H9 (cell line): ENCODE measurements around the gene SNRNP25. TPM values are rescaled to one million over a fixed set of nuclear protein-coding genes. Genes with fewer than 3 reads are reported as not detected.

Experiments
- DNase-seq: peaks from one replicate; pipeline ENCODE4 v3.0.0-alpha.2; 2017
- H2AFZ ChIP-seq: one replicate; pipeline ENCODE4 v1.6.1; 2013; ENCODE audit warnings: mild to moderate bottlenecking, low read length, control low read depth, moderate library complexity
- H2AK5ac ChIP-seq: 2 replicates; pipeline ENCODE4 v1.6.1; 2013; ENCODE audit warnings: low read length, control low read depth, mixed read lengths; ENCODE audit not compliant: insufficient read length
- H2BK120ac ChIP-seq: one replicate; pipeline ENCODE4 v1.6.1; 2013; ENCODE audit warnings: low read depth, mild to moderate bottlenecking, low read length, control low read depth, inconsistent platforms; ENCODE audit not compliant: poor library complexity, severe bottlenecking
- H2BK12ac ChIP-seq: 2 replicates; pipeline ENCODE4 v1.6.1; 2013; ENCODE audit warnings: low read length, control low read depth, mixed read lengths, low read depth; ENCODE audit not compliant: insufficient read length
- H2BK15ac ChIP-seq: 2 replicates; pipeline ENCODE4 v1.6.1; 2013; ENCODE audit warnings: low read depth, low read length, control low read depth
- H2BK20ac ChIP-seq: one replicate; pipeline ENCODE4 v1.6.1; 2013; ENCODE audit warnings: low read depth, mild to moderate bottlenecking, low read length, control low read depth, inconsistent platforms; ENCODE audit not compliant: poor library complexity, severe bottlenecking
- H2BK5ac ChIP-seq: 2 replicates; pipeline ENCODE4 v1.6.1; 2013; ENCODE audit warnings: low read length, control low read depth, mixed read lengths; ENCODE audit not compliant: insufficient read length
- H3K14ac ChIP-seq: 2 replicates; pipeline ENCODE4 v1.6.1; 2013; ENCODE audit warnings: low read length, control low read depth; ENCODE audit not compliant: insufficient read depth
- H3K18ac ChIP-seq: 2 replicates; pipeline ENCODE4 v1.6.1; 2013; ENCODE audit warnings: low read depth, mild to moderate bottlenecking, mixed read lengths, low read length, control low read depth; ENCODE audit not compliant: insufficient read length
- H3K23ac ChIP-seq: 2 replicates; pipeline ENCODE4 v1.6.1; 2013; ENCODE audit warnings: low read length, control low read depth, mixed read lengths, low read depth; ENCODE audit not compliant: insufficient read length
- H3K23me2 ChIP-seq: 2 replicates; pipeline ENCODE4 v1.6.1; 2013; ENCODE audit warnings: low read depth, mild to moderate bottlenecking, mixed read lengths, low read length, control low read depth; ENCODE audit not compliant: insufficient read length, poor library complexity, severe bottlenecking
- H3K27ac ChIP-seq: 2 replicates; pipeline ENCODE4 v1.5.1; 2013; ENCODE audit warnings: low read length, control low read depth, mixed read lengths, low read depth; ENCODE audit not compliant: insufficient read length
- H3K27me3 ChIP-seq: 2 replicates; pipeline ENCODE4 v1.6.1; 2013; ENCODE audit warnings: low read length, control low read depth, inconsistent platforms; ENCODE audit not compliant: insufficient read depth
- H3K4ac ChIP-seq: 2 replicates; pipeline ENCODE4 v1.6.1; 2013; ENCODE audit warnings: low read depth, mild to moderate bottlenecking, control low read depth, inconsistent platforms, low read length, moderate library complexity
- H3K4me1 ChIP-seq: 2 replicates; pipeline ENCODE4 v1.6.1; 2013; ENCODE audit warnings: low read length, control low read depth, inconsistent platforms; ENCODE audit not compliant: insufficient read depth
- H3K4me2 ChIP-seq: 2 replicates; pipeline ENCODE4 v1.6.1; 2013; ENCODE audit warnings: low read length, control low read depth, mixed read lengths; ENCODE audit not compliant: insufficient read length, insufficient read depth
- H3K56ac ChIP-seq: 2 replicates; pipeline ENCODE4 v1.6.1; 2013; ENCODE audit warnings: low read depth, mild to moderate bottlenecking, mixed read lengths, low read length, control low read depth; ENCODE audit not compliant: insufficient read length
- H3K79me1 ChIP-seq: 2 replicates; pipeline ENCODE4 v1.6.1; 2013; ENCODE audit warnings: low read depth, mild to moderate bottlenecking, moderate library complexity, low read length, control low read depth, inconsistent platforms; ENCODE audit not compliant: insufficient read depth, poor library complexity, severe bottlenecking
- H3K79me2 ChIP-seq: 2 replicates; pipeline ENCODE4 v1.6.1; 2013; ENCODE audit warnings: low read length, control low read depth, inconsistent platforms; ENCODE audit not compliant: insufficient read depth
- H3K9ac ChIP-seq: 2 replicates; pipeline ENCODE4 v1.6.1; 2013; ENCODE audit warnings: low read length, control low read depth, mixed read lengths; ENCODE audit not compliant: insufficient read length; ENCODE audit errors: extremely low read depth
- H3K9me3 ChIP-seq: one replicate; pipeline ENCODE4 v1.6.1; 2013; ENCODE audit warnings: low read depth, low read length, inconsistent platforms; ENCODE audit not compliant: control insufficient read depth
- H3T11ph ChIP-seq: one replicate; pipeline ENCODE4 v1.6.1; 2013; ENCODE audit warnings: mild to moderate bottlenecking, low read length, control low read depth, inconsistent platforms
- H4K20me1 ChIP-seq: one replicate; pipeline ENCODE4 v1.6.1; 2013; ENCODE audit not compliant: control insufficient read depth, insufficient read length, insufficient read depth
- H4K5ac ChIP-seq: 2 replicates; pipeline ENCODE4 v1.6.1; 2013; ENCODE audit warnings: low read depth, mild to moderate bottlenecking, mixed read lengths, low read length, control low read depth; ENCODE audit not compliant: insufficient read length
- H4K8ac ChIP-seq: replicated peaks from 2 replicates; pipeline ENCODE4 v1.6.1; 2013; ENCODE audit warnings: low read length, control low read depth, mixed read lengths, low read depth; ENCODE audit not compliant: insufficient read length
- H4K91ac ChIP-seq: 2 replicates; pipeline ENCODE4 v1.6.1; 2013; ENCODE audit warnings: low read depth, mild to moderate bottlenecking, moderate library complexity, mixed read lengths, low read length, control low read depth; ENCODE audit not compliant: insufficient read length
- H3K27ac Mint-ChIP-seq, 3 experiments: 2 replicates in 2 of 3; 3 replicates in 1 of 3; pipeline ENCODE4 v1.8.0; 2020 to 2021; ENCODE audit warnings: mixed read lengths in 3 of 3, mild to moderate bottlenecking in 1 of 3, moderate library complexity in 1 of 3
- H3K27me3 Mint-ChIP-seq: 2 replicates; pipeline ENCODE4 v1.8.0; 2021; ENCODE audit warnings: low read depth, mild to moderate bottlenecking, moderate library complexity, mixed read lengths
- H3K36me3 Mint-ChIP-seq, 3 experiments: 2 replicates in 2 of 3; 3 replicates in 1 of 3; pipeline ENCODE4 v1.8.0; 2020 to 2021; ENCODE audit warnings: low read depth in 3 of 3, mixed read lengths in 3 of 3; ENCODE audit not compliant: insufficient read depth in 1 of 3
- H3K4me1 Mint-ChIP-seq, 2 experiments: 2 replicates each; pipeline ENCODE4 v1.8.0; 2020; ENCODE audit warnings: mixed read lengths in 2 of 2
- H3K4me3 Mint-ChIP-seq, 2 experiments: 2 replicates in 1 of 2; 3 replicates in 1 of 2; pipeline ENCODE4 v1.8.0; 2020 to 2021; ENCODE audit warnings: mild to moderate bottlenecking in 2 of 2, mixed read lengths in 2 of 2, moderate library complexity in 1 of 2
- H3K9me3 Mint-ChIP-seq, 2 experiments: 2 replicates in 1 of 2; 3 replicates in 1 of 2; pipeline ENCODE4 v1.8.0; 2020; ENCODE audit warnings: mild to moderate bottlenecking in 2 of 2, mixed read lengths in 2 of 2, moderate library complexity in 1 of 2
- CTCF ChIP-seq: fragments of 200-600 bp; sonication (generic); conservative IDR thresholded peaks from 3 replicates; pipeline ENCODE4 v1.8.0; 2021; ENCODE audit warnings: antibody characterized with exemption, mild to moderate bottlenecking
- WGBS: extraction: QIAGEN DNeasy Blood & Tissue Kit; methylation state at CpG from one replicate; pipeline ENCODE4 v1.1.7; 2013; ENCODE audit warnings: missing lambda C conversion rate, low lambda C conversion rate, mixed read lengths; ENCODE audit not compliant: insufficient read length; ENCODE audit errors: extremely low coverage; 5-methylcytosine and 5-hydroxymethylcytosine counted together
- total RNA-seq: library from RNA; stranded (reverse); gene quantifications from 2 replicates; pipeline ENCODE4 v1.2.1, GENCODE V29; 2021

SNRNP25 gene
- total RNA-seq, 1 experiment from 2014 or later: 78.5 TPM

DNA sequence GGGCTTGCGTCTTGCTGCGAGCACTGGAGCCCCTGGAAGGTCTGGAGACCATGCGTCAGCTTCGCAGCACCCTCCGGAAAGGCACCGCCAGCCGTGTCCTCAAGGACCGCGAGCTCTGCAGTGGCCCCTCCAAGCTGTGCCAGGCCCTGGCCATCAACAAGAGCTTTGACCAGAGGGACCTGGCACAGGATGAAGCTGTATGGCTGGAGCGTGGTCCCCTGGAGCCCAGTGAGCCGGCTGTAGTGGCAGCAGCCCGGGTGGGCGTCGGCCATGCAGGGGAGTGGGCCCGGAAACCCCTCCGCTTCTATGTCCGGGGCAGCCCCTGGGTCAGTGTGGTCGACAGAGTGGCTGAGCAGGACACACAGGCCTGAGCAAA is 31.8 kb downstream of the SNRNP25 start:
- Histone ChIP-seq H4K91ac (no peak overlapping the region), H4K5ac (no peak overlapping the region), H2BK120ac (no peak overlapping the region), H4K8ac (no peak overlapping the region), H3K4ac (no peak overlapping the region), H3K79me1 (no peaks in the 10 kb centered on the region), H2AK5ac (no peak overlapping the region), H3T11ph (no peak overlapping the region), H3K27ac (no peak overlapping the region), H2BK20ac (no peak overlapping the region), H3K23me2 (no peaks in the 10 kb centered on the region), H2BK15ac (no peak overlapping the region), H3K18ac (no peak overlapping the region), H3K56ac (no peak overlapping the region), H3K4me2 (no peak overlapping the region), H2BK12ac (no peak overlapping the region), H3K27me3 (no peaks in the 10 kb centered on the region), H4K20me1 (peaks cover 2% of the 10 kb centered on the region), H3K14ac (no peak overlapping the region), H3K23ac (no peak overlapping the region), H3K79me2 (no peaks in the 10 kb centered on the region), H2AFZ (no peak overlapping the region), H3K4me1 (no peaks in the 10 kb centered on the region), H3K9me3 (no peaks in the 10 kb centered on the region), H3K9ac (no peak overlapping the region), H2BK5ac (no peak overlapping the region)
- DNase-seq: no peak
- WGBS: no CpG with 5 or more reads among the region's 18 CpGs
- Mint-ChIP-seq H3K4me1 (peaks cover 7 to 8% of the 10 kb centered on the region in 2 experiments; a peak in 3 of 4 replicates), H3K36me3 (peaks cover 8 to 46% (median 32%) of the 10 kb centered on the region in 3 experiments; a peak in 6 of 7 replicates), H3K27me3 (no peaks in the 10 kb centered on the region; the same call in 1 of the 2 replicates), H3K9me3 (no peaks in the 10 kb centered on the region), H3K27ac (no peak overlapping the region), H3K4me3 (no peak overlapping the region)
- TF ChIP-seq CTCF: no peak
